Kidney epithelial cell (primary cell): Measurements from ENCODE around the gene F5. TPM values are rescaled to one million over a fixed set of nuclear protein-coding genes. Genes with fewer than 3 reads are reported as not detected.

Experiments used
- DNase-seq: peaks from one replicate; pipeline ENCODE4 v3.0.0-alpha.2; 2010; ENCODE audit warnings: low read depth
- H3K27me3 ChIP-seq: 2 replicates; pipeline ENCODE4 v1.6.0; 2011; ENCODE audit warnings: low read length; ENCODE audit not compliant: control insufficient read depth, insufficient read depth
- H3K36me3 ChIP-seq: 2 replicates; pipeline ENCODE4 v1.5.1; 2011; ENCODE audit warnings: low read length; ENCODE audit not compliant: control insufficient read depth, insufficient read depth
- H3K4me3 ChIP-seq: 2 replicates; pipeline ENCODE4 v1.5.1; 2011; ENCODE audit warnings: low read depth, mild to moderate bottlenecking, control low read depth, low read length
- CTCF ChIP-seq: IDR thresholded peaks from 2 replicates; pipeline ENCODE4 v1.5.1; 2011; ENCODE audit warnings: mild to moderate bottlenecking, moderate library complexity, low read length, control low read depth, inconsistent platforms; ENCODE audit not compliant: insufficient read depth, poor library complexity, severe bottlenecking
- total RNA-seq: library from RNA; depleted of rRNA; stranded (reverse); fragments of >200 nt; gene quantifications from 2 replicates; pipeline ENCODE4 v1.2.3, GENCODE V29; 2015

F5 gene
- not detected in 2 replicates for total RNA-seq

GRCh38 chr1:169586395-169587255, at the start of gene F5:
TSS of gene F5 (minus strand) at chr1:169586481. CDS start at chr1:169586386, 95 bp downstream.
- peak; percentile 80 for TF ChIP-seq CTCF

GRCh38 chr1:169634877-169635276, 48.6 kb upstream of the F5 start:
- H3K4me3 ChIP-seq = no peak overlapping the region
- no peak for TF ChIP-seq CTCF
- DNase-seq = no peak

More at GRCh38 chr1:169586395-169587255, at the start of gene F5:
- no peaks in the 10 kb centered on the region for H3K36me3 ChIP-seq
- peak; percentile 43 for DNase-seq
- peak within 1 kb of the TSS; percentile 30 for H3K4me3 ChIP-seq
- peaks cover 2% of the 10 kb centered on the region for H3K27me3 ChIP-seq

GRCh38 chr1:169634145-169634544, 47.9 kb upstream of the F5 start:
- Histone ChIP-seq H3K36me3 (no peaks in the 10 kb centered on the region), H3K4me3 (no peak overlapping the region), H3K27me3 (no peaks in the 10 kb centered on the region)
- TF ChIP-seq CTCF = no peak
- no peak for DNase-seq

More at GRCh38 chr1:169634877-169635276, 48.6 kb upstream of the F5 start:
- Histone ChIP-seq H3K27me3 (no peaks in the 10 kb centered on the region), H3K36me3 (no peaks in the 10 kb centered on the region)

GRCh38 chr1:169631249-169631648, 45.0 kb upstream of the F5 start:
- Histone ChIP-seq H3K36me3 (no peaks in the 10 kb centered on the region), H3K27me3 (no peaks in the 10 kb centered on the region), H3K4me3 (no peak overlapping the region)
- no peak for TF ChIP-seq CTCF
- DNase-seq = no peak

- Histone ChIP-seq H3K4me3 (no peak within 1 kb of the TSS), H3K27me3 (no peaks in the 10 kb centered on the region), H3K36me3 (no peaks in the 10 kb centered on the region)
- TF ChIP-seq CTCF = no peak
- DNase-seq = no peak
Observed at GRCh38 chr1:169630006-169630405, 43.7 kb upstream of the F5 start, which contains the start of gene SELP. TSS of gene SELP (minus strand) at chr1:169630124. CDS start at chr1:169630074, 50 bp downstream.
